GM19395 (cell line): ENCODE data around the gene C3orf62.

Experiments used
- ATAC-seq: cut with Tn5 transposase; IDR thresholded peaks from one replicate; pipeline ENCODE4 v1.9.1; 2021; ENCODE audit warnings: mild to moderate bottlenecking, moderate library complexity; ENCODE audit not compliant: unreplicated experiment

C3orf62 gene

DNA sequence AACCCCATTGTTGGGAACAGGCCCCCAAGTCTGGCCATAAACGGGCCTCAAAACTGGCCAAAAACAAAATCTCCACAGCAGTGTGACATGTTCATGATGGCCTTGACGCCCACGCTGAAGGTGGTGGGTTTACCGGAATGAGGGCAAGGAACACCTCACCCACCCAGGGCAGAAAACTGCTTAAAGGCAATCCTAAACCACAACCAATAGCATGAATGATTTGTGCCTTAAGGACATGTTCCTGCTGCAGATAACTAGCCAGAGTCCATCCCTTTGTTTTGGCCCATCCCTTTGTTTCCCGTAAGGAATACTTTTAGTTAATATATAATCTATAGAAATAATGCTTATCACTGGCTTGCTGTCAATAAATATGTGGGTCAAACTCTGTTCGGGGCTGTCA, 57.9 kb downstream of the C3orf62 start:
- no peak for ATAC-seq
